Measurements from ENCODE around the gene ABCA5. TPM values are rescaled to one million over a fixed set of nuclear protein-coding genes. Genes with fewer than 3 reads are reported as not detected.
"Not testable (repeated sequence)": the region's sequence is repeated elsewhere in the genome, so short reads cannot be mapped to it uniquely, and the experiment has no call there.

ABCA5 gene
- total and polyA plus RNA-seq, 4 donors: 36.0 to 74.5 (median 37.6) TPM

- no peak for DNase-seq (ENCODE audit: low read depth in 4 of 6, low spot score in 6 of 6)
- WGBS (ENCODE audit: insufficient coverage): no CpG with 5 or more reads among the region's 1 CpG
- Histone ChIP-seq H3K27ac (ENCODE audit: low read depth, low read length) (no peak overlapping the region), H3K36me3 (ENCODE audit: control insufficient read depth, insufficient read depth, low read length) (peaks cover 2% of the 10 kb centered on the region), H3K4me3 (ENCODE audit: low read depth, low read length) (no peak overlapping the region), H3K27me3 (ENCODE audit: control insufficient read depth, insufficient read depth, low read length) (no peaks in the 10 kb centered on the region), H3K9me3 (ENCODE audit: control insufficient read depth, insufficient read depth, low read length) (no peaks in the 10 kb centered on the region), H3K4me1 (ENCODE audit: control insufficient read depth, insufficient read depth, low read length) (no peaks in the 10 kb centered on the region)
These were observed 24.3 kb downstream of the ABCA5 start for GRCh38 chr17:69302682-69303081.

GRCh38 chr17:69300222-69300621, 26.7 kb downstream of the ABCA5 start:
- Histone ChIP-seq H3K27ac (ENCODE audit: low read depth, low read length) (no peak overlapping the region), H3K36me3 (ENCODE audit: control insufficient read depth, insufficient read depth, low read length) (peaks cover 2% of the 10 kb centered on the region), H3K27me3 (ENCODE audit: control insufficient read depth, insufficient read depth, low read length) (no peaks in the 10 kb centered on the region), H3K9me3 (ENCODE audit: control insufficient read depth, insufficient read depth, low read length) (no peaks in the 10 kb centered on the region), H3K4me1 (ENCODE audit: control insufficient read depth, insufficient read depth, low read length) (no peaks in the 10 kb centered on the region), H3K4me3 (ENCODE audit: low read depth, low read length) (no peak overlapping the region)
- DNase-seq (ENCODE audit: low read depth in 4 of 6, low spot score in 6 of 6): no peak
- no CpG with 5 or more reads among the region's 3 CpGs for WGBS (ENCODE audit: insufficient coverage)

GRCh38 chr17:69298120-69298722, 28.7 kb downstream of the ABCA5 start:
- not testable (repeated sequence) for H3K27ac ChIP-seq (ENCODE audit: low read depth, low read length); H3K4me1 ChIP-seq (ENCODE audit: control insufficient read depth, insufficient read depth, low read length); H3K9me3 ChIP-seq (ENCODE audit: control insufficient read depth, insufficient read depth, low read length); H3K27me3 ChIP-seq (ENCODE audit: control insufficient read depth, insufficient read depth, low read length); DNase-seq (ENCODE audit: low read depth in 4 of 6, low spot score in 6 of 6); H3K4me3 ChIP-seq (ENCODE audit: low read depth, low read length); H3K36me3 ChIP-seq (ENCODE audit: control insufficient read depth, insufficient read depth, low read length)
- no CpG with 5 or more reads among the region's 3 CpGs for WGBS (ENCODE audit: insufficient coverage)

GRCh38 chr17:69287168-69287567, 39.8 kb downstream of the ABCA5 start:
- DNase-seq (ENCODE audit: low read depth in 4 of 6, low spot score in 6 of 6): no peak
- Histone ChIP-seq H3K27ac (ENCODE audit: low read depth, low read length) (no peak overlapping the region), H3K9me3 (ENCODE audit: control insufficient read depth, insufficient read depth, low read length) (no peaks in the 10 kb centered on the region), H3K36me3 (ENCODE audit: control insufficient read depth, insufficient read depth, low read length) (peaks cover 7% of the 10 kb centered on the region), H3K27me3 (ENCODE audit: control insufficient read depth, insufficient read depth, low read length) (no peaks in the 10 kb centered on the region), H3K4me1 (ENCODE audit: control insufficient read depth, insufficient read depth, low read length) (no peaks in the 10 kb centered on the region), H3K4me3 (ENCODE audit: low read depth, low read length) (no peak overlapping the region)
- WGBS (ENCODE audit: insufficient coverage): no CpG with 5 or more reads among the region's 1 CpG

GRCh38 chr17:69286257-69286656, 40.7 kb downstream of the ABCA5 start:
- peaks cover 7% of the 10 kb centered on the region for H3K36me3 ChIP-seq (ENCODE audit: control insufficient read depth, insufficient read depth, low read length)
- no peak overlapping the region for H3K4me3 ChIP-seq (ENCODE audit: low read depth, low read length)
- no peaks in the 10 kb centered on the region for H3K9me3 ChIP-seq (ENCODE audit: control insufficient read depth, insufficient read depth, low read length)
- H3K27ac ChIP-seq (ENCODE audit: low read depth, low read length): no peak overlapping the region
- DNase-seq (ENCODE audit: low read depth in 4 of 6, low spot score in 6 of 6): no peak
- H3K27me3 ChIP-seq (ENCODE audit: control insufficient read depth, insufficient read depth, low read length): no peaks in the 10 kb centered on the region
- no peaks in the 10 kb centered on the region for H3K4me1 ChIP-seq (ENCODE audit: control insufficient read depth, insufficient read depth, low read length)

GRCh38 chr17:69284646-69285045, 42.3 kb downstream of the ABCA5 start:
- DNase-seq (ENCODE audit: low read depth in 4 of 6, low spot score in 6 of 6): peak in 1 of 6 donors; percentile 26
- peaks cover 7% of the 10 kb centered on the region for H3K36me3 ChIP-seq (ENCODE audit: control insufficient read depth, insufficient read depth, low read length)

GRCh38 chr17:69282002-69282401, 44.9 kb downstream of the ABCA5 start:
- Histone ChIP-seq H3K4me3 (ENCODE audit: low read depth, low read length) (no peak overlapping the region), H3K9me3 (ENCODE audit: control insufficient read depth, insufficient read depth, low read length) (no peaks in the 10 kb centered on the region), H3K4me1 (ENCODE audit: control insufficient read depth, insufficient read depth, low read length) (no peaks in the 10 kb centered on the region), H3K27me3 (ENCODE audit: control insufficient read depth, insufficient read depth, low read length) (no peaks in the 10 kb centered on the region), H3K27ac (ENCODE audit: low read depth, low read length) (no peak overlapping the region), H3K36me3 (ENCODE audit: control insufficient read depth, insufficient read depth, low read length) (peaks cover 7% of the 10 kb centered on the region)
- no peak for DNase-seq (ENCODE audit: low read depth in 4 of 6, low spot score in 6 of 6)
- 92% methylated on average over 3 of the region's 3 CpGs for WGBS (ENCODE audit: insufficient coverage)

More at GRCh38 chr17:69284646-69285045, 42.3 kb downstream of the ABCA5 start:
- H3K27ac ChIP-seq (ENCODE audit: low read depth, low read length): no peak overlapping the region
- WGBS (ENCODE audit: insufficient coverage): 100% methylated on average over 1 of the region's 2 CpGs
- H3K4me1 ChIP-seq (ENCODE audit: control insufficient read depth, insufficient read depth, low read length): no peaks in the 10 kb centered on the region
- H3K9me3 ChIP-seq (ENCODE audit: control insufficient read depth, insufficient read depth, low read length): no peaks in the 10 kb centered on the region
- H3K4me3 ChIP-seq (ENCODE audit: low read depth, low read length): no peak overlapping the region
- no peaks in the 10 kb centered on the region for H3K27me3 ChIP-seq (ENCODE audit: control insufficient read depth, insufficient read depth, low read length)

GRCh38 chr17:69276279-69276678, 50.7 kb downstream of the ABCA5 start:
- H3K36me3 ChIP-seq (ENCODE audit: control insufficient read depth, insufficient read depth, low read length); H3K4me1 ChIP-seq (ENCODE audit: control insufficient read depth, insufficient read depth, low read length); H3K9me3 ChIP-seq (ENCODE audit: control insufficient read depth, insufficient read depth, low read length); H3K27me3 ChIP-seq (ENCODE audit: control insufficient read depth, insufficient read depth, low read length); DNase-seq (ENCODE audit: low read depth in 4 of 6, low spot score in 6 of 6); H3K4me3 ChIP-seq (ENCODE audit: low read depth, low read length); H3K27ac ChIP-seq (ENCODE audit: low read depth, low read length): not testable (repeated sequence)
- 100% methylated on average over 1 of the region's 4 CpGs for WGBS (ENCODE audit: insufficient coverage)

GRCh38 chr17:69275751-69276150, 51.2 kb downstream of the ABCA5 start:
- Histone ChIP-seq H3K27me3 (ENCODE audit: control insufficient read depth, insufficient read depth, low read length) (no peaks in the 10 kb centered on the region), H3K4me1 (ENCODE audit: control insufficient read depth, insufficient read depth, low read length) (no peaks in the 10 kb centered on the region), H3K4me3 (ENCODE audit: low read depth, low read length) (no peak overlapping the region), H3K9me3 (ENCODE audit: control insufficient read depth, insufficient read depth, low read length) (no peaks in the 10 kb centered on the region), H3K36me3 (ENCODE audit: control insufficient read depth, insufficient read depth, low read length) (no peaks in the 10 kb centered on the region), H3K27ac (ENCODE audit: low read depth, low read length) (no peak overlapping the region)
- no peak for DNase-seq (ENCODE audit: low read depth in 4 of 6, low spot score in 6 of 6)
- no CpG with 5 or more reads among the region's 4 CpGs for WGBS (ENCODE audit: insufficient coverage)

- DNase-seq (ENCODE audit: low read depth in 4 of 6, low spot score in 6 of 6): no peak
- Histone ChIP-seq H3K4me1 (ENCODE audit: control insufficient read depth, insufficient read depth, low read length) (no peaks in the 10 kb centered on the region), H3K9me3 (ENCODE audit: control insufficient read depth, insufficient read depth, low read length) (no peaks in the 10 kb centered on the region), H3K27ac (ENCODE audit: low read depth, low read length) (no peak overlapping the region), H3K4me3 (ENCODE audit: low read depth, low read length) (no peak overlapping the region), H3K36me3 (ENCODE audit: control insufficient read depth, insufficient read depth, low read length) (no peaks in the 10 kb centered on the region), H3K27me3 (ENCODE audit: control insufficient read depth, insufficient read depth, low read length) (no peaks in the 10 kb centered on the region)
- 40% methylated on average over 1 of the region's 7 CpGs for WGBS (ENCODE audit: insufficient coverage)
These were observed 55.9 kb downstream of the ABCA5 start for GRCh38 chr17:69271023-69271422.
